Omental fat pad (tissue), 4 donors: ENCODE data around the gene MBP. TPM values are rescaled to one million over a fixed set of nuclear protein-coding genes. Genes with fewer than 3 reads are reported as not detected.

Source experiments
- ATAC-seq: fragments of 150-250 bp; one replicate; pipeline ENCODE4 v1.9.1; 2016; ENCODE audit warnings: mild to moderate bottlenecking, moderate library complexity; ENCODE audit not compliant: low FRiP score
- DNase-seq: peaks from one replicate; pipeline ENCODE4 v3.0.0-alpha.2; 2019; ENCODE audit warnings: low spot score
- CTCF ChIP-seq, 3 donors: fragments of 450-650 bp; IDR thresholded peaks; one replicate each; pipeline ENCODE4 v1.5.1; 2016 to 2017; ENCODE audit warnings: antibody characterized with exemption in 3 of 3, mild to moderate bottlenecking in 3 of 3, moderate library complexity in 2 of 3
- total RNA-seq, 4 donors: library from RNA; depleted of rRNA; stranded (reverse); fragments of >200 nt; gene quantifications; one replicate each; pipeline ENCODE4 v1.1.0, GENCODE V29; 2016

Gene MBP
- total RNA-seq, 4 donors from 2014 or later, result 27.4 to 50.9 (median 36.0) TPM

- ATAC-seq (no peak), DNase-seq (no peak)
- no peak for TF ChIP-seq CTCF (IDR thresholded peaks at IDR 0.05)
Observed at GRCh38 chr18:77162580-77162979, 30.0 kb upstream of the MBP start.

- ATAC-seq, result no peak
- no peak for TF ChIP-seq CTCF (IDR thresholded peaks at IDR 0.05)
- no peak for DNase-seq
Observed at GRCh38 chr18:77161961-77162360, 29.4 kb upstream of the MBP start.

GRCh38 chr18:77161383-77161782 is 28.8 kb upstream of the MBP start:
- TF ChIP-seq CTCF (IDR thresholded peaks at IDR 0.05), result no peak
- ATAC-seq (no peak), DNase-seq (no peak)

GRCh38 chr18:77160515-77160914 is 27.9 kb upstream of the MBP start:
- no peak for DNase-seq
- ATAC-seq, result no peak
- no peak for TF ChIP-seq CTCF (IDR thresholded peaks at IDR 0.05)

GRCh38 chr18:77157312-77157711 is 24.7 kb upstream of the MBP start:
- DNase-seq, result no peak
- no peak for TF ChIP-seq CTCF (IDR thresholded peaks at IDR 0.05)
- ATAC-seq, result no peak

- no peak for TF ChIP-seq CTCF (IDR thresholded peaks at IDR 0.05)
- DNase-seq (no peak), ATAC-seq (no peak)
Observed at GRCh38 chr18:77155031-77155430, 22.4 kb upstream of the MBP start.

GRCh38 chr18:77153404-77153803 is 20.8 kb upstream of the MBP start:
- DNase-seq (no peak), ATAC-seq (no peak)
- no peak for TF ChIP-seq CTCF (IDR thresholded peaks at IDR 0.05)
